Mesenchymal stem cell (in vitro differentiated cells and primary cell): ENCODE results near the gene RAD52.

ENCODE experiments used
- DNase-seq: peaks from one replicate; pipeline ENCODE4 v3.0.0-alpha.2; 2013
- H2AFZ ChIP-seq: one replicate; pipeline ENCODE4 v1.6.1; 2013; ENCODE audit warnings: low read depth, mild to moderate bottlenecking, control low read depth, inconsistent platforms, low read length, moderate library complexity
- H2AK5ac ChIP-seq: 2 replicates; pipeline ENCODE4 v1.6.1; 2013; ENCODE audit warnings: low read length, moderate library complexity, mild to moderate bottlenecking, inconsistent platforms; ENCODE audit not compliant: severe bottlenecking
- H2BK120ac ChIP-seq: one replicate; pipeline ENCODE4 v1.6.1; 2013; ENCODE audit warnings: low read depth, mild to moderate bottlenecking, inconsistent platforms, low read length, moderate library complexity
- H2BK12ac ChIP-seq, 2 experiments: one replicate each; pipeline ENCODE4 v1.6.1; 2013; ENCODE audit warnings: inconsistent platforms in 2 of 2, low read length in 2 of 2, mild to moderate bottlenecking in 2 of 2, moderate library complexity in 2 of 2, control low read depth in 1 of 2
- H2BK15ac ChIP-seq: one replicate; pipeline ENCODE4 v1.6.1; 2013; ENCODE audit warnings: mild to moderate bottlenecking, low read depth, inconsistent platforms; ENCODE audit not compliant: poor library complexity, severe bottlenecking
- H2BK5ac ChIP-seq: 2 replicates; pipeline ENCODE4 v1.6.1; 2013; ENCODE audit warnings: low read depth, mild to moderate bottlenecking, low read length, control low read depth, inconsistent platforms; ENCODE audit not compliant: poor library complexity, severe bottlenecking
- H3K14ac ChIP-seq, 2 experiments: one replicate each; pipeline ENCODE4 v1.6.1; 2013; ENCODE audit warnings: inconsistent platforms in 2 of 2, low read length in 2 of 2, control low read depth in 1 of 2, mild to moderate bottlenecking in 1 of 2, moderate library complexity in 1 of 2
- H3K18ac ChIP-seq, 2 experiments: one replicate each; pipeline ENCODE4 v1.6.1; 2013; ENCODE audit warnings: inconsistent platforms in 2 of 2, low read length in 2 of 2, control low read depth in 1 of 2, low read depth in 1 of 2, mild to moderate bottlenecking in 1 of 2
- H3K23ac ChIP-seq, 2 experiments: one replicate each; pipeline ENCODE4 v1.6.1; 2013; ENCODE audit warnings: inconsistent platforms in 2 of 2, low read length in 2 of 2, mild to moderate bottlenecking in 2 of 2, moderate library complexity in 2 of 2, control low read depth in 1 of 2
- H3K27ac ChIP-seq: 2 replicates; pipeline ENCODE4 v1.5.1; 2013; ENCODE audit warnings: mild to moderate bottlenecking, moderate library complexity, low read length, control low read depth, inconsistent platforms; ENCODE audit not compliant: poor library complexity, severe bottlenecking
- H3K27me3 ChIP-seq, 2 experiments: 2 replicates each; pipeline versions ENCODE4 v1.6.1 to v1.7.0; 2013; ENCODE audit warnings: low read length in 2 of 2, mild to moderate bottlenecking in 2 of 2, moderate library complexity in 2 of 2, control low read depth in 1 of 2, inconsistent platforms in 1 of 2; ENCODE audit not compliant: control insufficient read depth in 1 of 2, insufficient read depth in 1 of 2
- H3K36me3 ChIP-seq, 2 experiments: 2 replicates each; pipeline versions ENCODE4 v1.6.1 to v1.7.0; 2013; ENCODE audit warnings: low read length in 2 of 2, control low read depth in 1 of 2, inconsistent platforms in 1 of 2, low read depth in 1 of 2, mild to moderate bottlenecking in 1 of 2; ENCODE audit not compliant: insufficient read depth in 2 of 2, control insufficient read depth in 1 of 2
- H3K4ac ChIP-seq, 2 experiments: one replicate each; pipeline ENCODE4 v1.6.1; 2013; ENCODE audit warnings: inconsistent platforms in 2 of 2, low read length in 2 of 2, mild to moderate bottlenecking in 2 of 2, moderate library complexity in 2 of 2, control low read depth in 1 of 2, low read depth in 1 of 2
- H3K4me1 ChIP-seq: 2 replicates; pipeline ENCODE4 v1.6.1; 2013; ENCODE audit warnings: low read depth, low read length, control low read depth; ENCODE audit not compliant: control insufficient read depth, insufficient read depth
- H3K4me2 ChIP-seq: 2 replicates; pipeline ENCODE4 v1.6.1; 2013; ENCODE audit warnings: low read length, mild to moderate bottlenecking, inconsistent platforms; ENCODE audit not compliant: poor library complexity, severe bottlenecking
- H3K4me3 ChIP-seq, 2 experiments: 2 replicates each; pipeline versions ENCODE4 v1.5.1 to v1.7.0; 2013; ENCODE audit warnings: low read length in 2 of 2, mild to moderate bottlenecking in 2 of 2, control low read depth in 1 of 2, low read depth in 1 of 2; ENCODE audit not compliant: insufficient read depth in 1 of 2
- H3K79me1 ChIP-seq: replicated peaks from 2 replicates; pipeline ENCODE4 v1.6.1; 2013; ENCODE audit warnings: mild to moderate bottlenecking, control low read depth, low read length, inconsistent platforms; ENCODE audit not compliant: poor library complexity, severe bottlenecking
- H3K9ac ChIP-seq: 2 replicates; pipeline ENCODE4 v1.7.0; 2013; ENCODE audit warnings: mild to moderate bottlenecking, low read length, moderate library complexity
- H3K9me3 ChIP-seq: 2 replicates; pipeline ENCODE4 v1.7.0; 2013; ENCODE audit warnings: mild to moderate bottlenecking, low read length; ENCODE audit not compliant: control insufficient read depth
- H4K8ac ChIP-seq: one replicate; pipeline ENCODE4 v1.6.1; 2013; ENCODE audit warnings: inconsistent platforms, mild to moderate bottlenecking, low read length, moderate library complexity
- H4K91ac ChIP-seq: one replicate; pipeline ENCODE4 v1.6.1; 2013; ENCODE audit warnings: mild to moderate bottlenecking, low read length, inconsistent platforms
- WGBS: methylation state at CpG from one replicate; pipeline ENCODE4 v1.1.7; 2013; ENCODE audit warnings: mixed read lengths; 5-methylcytosine and 5-hydroxymethylcytosine counted together

The RAD52 gene

GRCh38 chr12:862303-862911 lies 87.1 kb downstream of the RAD52 start:
- Histone ChIP-seq H2BK15ac (no peak overlapping the region), H3K36me3 (peaks cover 20 to 95% of the 10 kb centered on the region in 2 experiments), H2AK5ac (no peak overlapping the region), H3K27ac (no peak overlapping the region), H2BK12ac (no peak overlapping the region), H2BK5ac (no peak overlapping the region), H2AFZ (no peak overlapping the region), H4K8ac (no peak overlapping the region), H3K9ac (no peak overlapping the region), H3K4ac (no peak overlapping the region), H3K4me2 (no peak overlapping the region), H3K14ac (no peak overlapping the region), H2BK120ac (no peak overlapping the region), H3K4me1 (no peaks in the 10 kb centered on the region), H3K9me3 (no peaks in the 10 kb centered on the region), H3K4me3 (no peak overlapping the region), H3K27me3 (no peaks in the 10 kb centered on the region), H4K91ac (no peak overlapping the region), H3K18ac (no peak overlapping the region), H3K23ac (no peak overlapping the region), H3K79me1 (peaks cover 17% of the 10 kb centered on the region)
- WGBS = 100% methylated on average over 2 of the region's 4 CpGs
- DNase-seq = no peak
